Lung (tissue), 12 donors: ENCODE measurements around the gene TCF12. TPM values are rescaled to one million over a fixed set of nuclear protein-coding genes. Genes with fewer than 3 reads are reported as not detected.

Experiments
- ATAC-seq: fragments of 200-7000 bp; cut with Tn5 transposase; one replicate; pipeline ENCODE4 v1.9.1; 2020; ENCODE audit warnings: moderate number of reproducible peaks; ENCODE audit not compliant: insufficient read depth, low FRiP score
- DNase-seq, 3 donors: peaks; one replicate each; pipeline ENCODE4 v3.0.0-alpha.2; 2013 to 2017
- H3K27ac ChIP-seq, 2 donors: one replicate each; pipeline ENCODE4 v1.5.1; 2013; ENCODE audit warnings: mild to moderate bottlenecking in 2 of 2, moderate library complexity in 2 of 2, control low read depth in 1 of 2, inconsistent platforms in 1 of 2, low read depth in 1 of 2, low read length in 1 of 2
- H3K27me3 ChIP-seq, 3 donors: one replicate each; pipeline ENCODE4 v1.5.1; 2013; ENCODE audit warnings: low read length in 2 of 3; ENCODE audit not compliant: control insufficient read depth in 3 of 3, insufficient read depth in 3 of 3
- H3K36me3 ChIP-seq, 4 donors: one replicate each; pipeline ENCODE4 v1.5.1; 2013; ENCODE audit warnings: low read length in 4 of 4, mild to moderate bottlenecking in 1 of 4, moderate library complexity in 1 of 4; ENCODE audit not compliant: control insufficient read depth in 4 of 4, insufficient read depth in 4 of 4
- H3K4me1 ChIP-seq, 5 donors: one replicate each; pipeline ENCODE4 v1.5.1; 2013; ENCODE audit warnings: low read length in 5 of 5, mild to moderate bottlenecking in 2 of 5, moderate library complexity in 1 of 5; ENCODE audit not compliant: control insufficient read depth in 5 of 5, insufficient read depth in 5 of 5
- H3K4me3 ChIP-seq: one replicate; pipeline ENCODE4 v1.5.1; 2013; ENCODE audit warnings: mild to moderate bottlenecking, control low read depth, moderate library complexity
- H3K9ac ChIP-seq, 2 donors: one replicate each; pipeline ENCODE4 v1.5.1; 2013; ENCODE audit warnings: low read length in 2 of 2, control low read depth in 1 of 2; ENCODE audit not compliant: insufficient read depth in 1 of 2
- H3K9me3 ChIP-seq, 4 donors: one replicate each; pipeline ENCODE4 v1.5.1; 2013; ENCODE audit warnings: low read length in 3 of 4, mild to moderate bottlenecking in 1 of 4, moderate library complexity in 1 of 4; ENCODE audit not compliant: control insufficient read depth in 4 of 4, insufficient read depth in 3 of 4
- CTCF ChIP-seq: IDR thresholded peaks from 2 replicates; pipeline ENCODE4 v1.5.1; 2012; ENCODE audit warnings: mild to moderate bottlenecking; ENCODE audit errors: control extremely low read depth, extremely low read depth
- WGBS, 2 donors: extraction: QIAGEN DNeasy Blood & Tissue Kit; methylation state at CpG; one replicate each; pipeline ENCODE4 v1.1.7; 2013; 5-methylcytosine and 5-hydroxymethylcytosine counted together
- polyA plus RNA-seq, 2 donors: library from polyadenylated mRNA; stranded (reverse); fragments of 200-250 nt; gene quantifications; one replicate each; pipeline ENCODE4 v1.2.1, GENCODE V29; 2013
- total RNA-seq, 2 donors: library from RNA; depleted of rRNA in 1 of 2; stranded (reverse); fragments of >200 nt in 1 of 2; gene quantifications; one replicate each; pipeline ENCODE4 v1.2.1, GENCODE V29; 2014 to 2021
- donor health status: control.
- donor health status: control.
- donor health status: Bipolar disorder and iron deficiency.
- donor health status: healthy.
- donor health status: DM: yes; HTN: yes; CAD: no.

The TCF12 gene
- total and polyA plus RNA-seq, 4 donors = 9.6 to 314 (median 56.3) TPM

DNA sequence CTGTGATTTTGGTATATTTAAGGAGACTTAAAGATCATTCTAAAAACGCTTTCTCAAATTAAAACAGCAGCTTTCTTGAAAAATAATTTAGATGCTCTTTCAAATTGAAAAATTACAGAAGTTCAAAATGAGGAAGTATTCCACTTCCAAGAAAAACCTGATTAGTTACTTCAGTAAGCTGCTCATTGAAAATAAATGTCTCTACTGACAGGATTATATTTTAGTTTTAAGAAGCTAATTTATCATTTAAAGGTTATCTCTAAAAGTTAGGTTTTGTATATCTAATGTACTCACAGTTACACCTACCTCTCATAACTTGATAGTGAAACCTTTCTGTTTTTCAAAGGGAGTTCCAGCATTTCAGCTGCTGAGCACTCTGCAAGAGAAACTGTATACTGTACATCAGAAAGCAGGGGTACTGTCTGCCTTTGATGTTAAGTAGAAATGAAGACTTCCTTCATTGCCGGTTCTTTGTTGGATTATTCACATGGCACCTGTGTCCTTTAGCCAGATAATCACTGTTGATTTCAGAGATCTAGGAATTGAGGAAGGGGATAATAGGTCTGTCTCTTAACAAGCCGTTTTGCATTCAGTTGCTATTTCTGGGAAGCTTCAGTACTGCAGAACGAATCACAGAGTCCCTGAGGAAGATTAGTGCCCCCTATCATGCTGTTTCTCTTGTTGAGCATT is 161.6 kb downstream of the TCF12 start:
- H3K9ac ChIP-seq = no peak overlapping the region
- no peak overlapping the region for H3K4me3 ChIP-seq
- ATAC-seq (no peak), DNase-seq (no peak)
- no peaks in the 10 kb centered on the region for H3K27me3 ChIP-seq
- TF ChIP-seq CTCF = no peak
- H3K27ac ChIP-seq = no peak overlapping the region
- no peaks in the 10 kb centered on the region for H3K9me3 ChIP-seq
- peaks cover 0 to 1% (median 0%) of the 10 kb centered on the region in 4 donors for H3K36me3 ChIP-seq
- H3K4me1 ChIP-seq = peaks cover 0 to 30% (median 9%) of the 10 kb centered on the region in 5 donors
- 21 to 49% methylated on average over 4 of the region's 4 CpGs for WGBS, 2 donors

- Histone ChIP-seq H3K4me1 (peaks cover 0 to 27% (median 9%) of the 10 kb centered on the region in 5 donors), H3K9ac (no peak overlapping the region)
- peak; percentile 18 to 71 (median 69) for DNase-seq
Measured at GRCh38 chr15:57082054-57082728, 163.7 kb downstream of the TCF12 start.

DNA sequence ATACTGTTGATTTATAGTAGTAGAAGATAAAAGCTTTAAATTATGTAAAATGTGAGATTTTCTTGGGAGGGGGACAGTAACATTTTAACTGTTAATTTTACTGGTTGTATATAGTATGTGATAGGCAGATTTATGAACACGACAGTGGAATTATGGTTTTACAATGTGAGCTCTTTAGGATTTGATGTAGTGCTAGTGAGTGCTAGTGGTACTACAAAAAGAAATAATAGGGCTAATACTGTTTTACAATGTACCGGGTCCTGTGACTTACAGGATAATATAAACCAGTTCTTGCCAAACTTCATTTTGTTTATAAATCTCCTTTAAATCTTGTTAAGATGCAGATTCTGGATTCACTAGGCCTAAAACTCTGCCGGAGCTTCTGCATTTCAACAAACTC is 165.7 kb downstream of the TCF12 start:
- Histone ChIP-seq H3K9me3 (no peaks in the 10 kb centered on the region), H3K4me3 (no peak overlapping the region), H3K36me3 (no peaks in the 10 kb centered on the region), H3K9ac (no peak overlapping the region), H3K27me3 (no peaks in the 10 kb centered on the region), H3K27ac (no peak overlapping the region), H3K4me1 (peaks cover 0 to 27% (median 9%) of the 10 kb centered on the region in 5 donors)
- no peak for TF ChIP-seq CTCF
- 61 to 63% methylated on average over 3 of the region's 3 CpGs for WGBS, 2 donors
- ATAC-seq (no peak), DNase-seq (peak in 2 of 3 donors; percentile 62 to 70)

More at GRCh38 chr15:57082054-57082728, 163.7 kb downstream of the TCF12 start:
- H3K36me3 ChIP-seq = no peaks in the 10 kb centered on the region
- ATAC-seq = no peak
- WGBS, 2 donors = 37 to 46% methylated on average over 3 of the region's 3 CpGs
- no peaks in the 10 kb centered on the region for H3K9me3 ChIP-seq
- no peak overlapping the region for H3K27ac ChIP-seq
- no peaks in the 10 kb centered on the region for H3K27me3 ChIP-seq
- no peak for TF ChIP-seq CTCF
- H3K4me3 ChIP-seq = no peak overlapping the region
